Natural killer cell (primary cell): ENCODE results near the gene ANTXRL. TPM values are rescaled to one million over a fixed set of nuclear protein-coding genes. Genes with fewer than 3 reads are reported as not detected.
"Not testable (repeated sequence)": the region's sequence is repeated elsewhere in the genome, so short reads cannot be mapped to it uniquely, and the experiment has no call there.

Experiments
- ATAC-seq, 3 donors: fragments of 150-1000 bp in 2 of 3; fragments of 200-7000 bp in 1 of 3; cut with Tn5 transposase; 1 replicate in 1 of 3; 2 replicates in 2 of 3; pipeline ENCODE4 v1.10.0; 2021; ENCODE audit warnings: mild to moderate bottlenecking in 2 of 3, moderate library complexity in 2 of 3
- DNase-seq, 2 donors: peaks; one replicate each; pipeline versions ENCODE4 v3.0.0 to v3.0.0-alpha.2; 2013 to 2021; ENCODE audit warnings: mixed read lengths in 1 of 2
- H3K27ac ChIP-seq: one replicate; pipeline ENCODE4 v1.5.1; 2013; ENCODE audit warnings: mild to moderate bottlenecking, low read length
- H3K27me3 ChIP-seq: one replicate; pipeline ENCODE4 v1.6.1; 2013; ENCODE audit warnings: low read length; ENCODE audit not compliant: control insufficient read depth, insufficient read depth
- H3K36me3 ChIP-seq: one replicate; pipeline ENCODE4 v1.6.1; 2013; ENCODE audit warnings: low read length; ENCODE audit not compliant: control insufficient read depth, insufficient read depth
- H3K4me1 ChIP-seq: one replicate; pipeline ENCODE4 v1.6.1; 2013; ENCODE audit warnings: low read length; ENCODE audit not compliant: control insufficient read depth, insufficient read depth
- H3K4me3 ChIP-seq: one replicate; pipeline ENCODE4 v1.5.1; 2013; ENCODE audit warnings: low read length
- H3K9me3 ChIP-seq: one replicate; pipeline ENCODE4 v1.6.1; 2013; ENCODE audit warnings: low read length; ENCODE audit not compliant: control insufficient read depth, insufficient read depth
- H3K27ac Mint-ChIP-seq, 2 donors: one replicate each; pipeline ENCODE4 v1.8.0; 2022; ENCODE audit warnings: mild to moderate bottlenecking in 2 of 2, mixed read lengths in 2 of 2, moderate library complexity in 1 of 2
- H3K27me3 Mint-ChIP-seq, 2 donors: one replicate each; pipeline ENCODE4 v1.8.0; 2022; ENCODE audit warnings: low read depth in 2 of 2, mixed read lengths in 2 of 2
- H3K36me3 Mint-ChIP-seq: one replicate; pipeline ENCODE4 v1.8.0; 2022; ENCODE audit warnings: mixed read lengths
- H3K4me1 Mint-ChIP-seq, 2 donors: one replicate each; pipeline ENCODE4 v1.8.0; 2022; ENCODE audit warnings: mixed read lengths in 2 of 2
- H3K4me3 Mint-ChIP-seq: one replicate; pipeline ENCODE4 v1.8.0; 2022; ENCODE audit warnings: mild to moderate bottlenecking, moderate library complexity, mixed read lengths
- H3K9me3 Mint-ChIP-seq, 2 donors: one replicate each; pipeline ENCODE4 v1.8.0; 2022; ENCODE audit warnings: mixed read lengths in 2 of 2
- CTCF ChIP-seq: fragments of 200-600 bp; IDR thresholded peaks from one replicate; pipeline ENCODE4 v1.8.0; 2022; ENCODE audit warnings: antibody characterized with exemption
- WGBS: methylation state at CpG from one replicate; pipeline ENCODE4 v1.1.7; 2013; ENCODE audit warnings: missing lambda C conversion rate; ENCODE audit not compliant: insufficient coverage; 5-methylcytosine and 5-hydroxymethylcytosine counted together
- intact Hi-C: fragments of 100-400 bp; cut with micrococcal nuclease; formaldehyde crosslinking; loops from one replicate; pipeline ENCODE4 v1.14.2; 2022
- total RNA-seq, 4 donors: library from RNA; stranded (reverse); fragments of 120-200 nt in 1 of 4; gene quantifications; one replicate each; pipeline versions ENCODE4 v1.2.3 to v1.2.4, GENCODE V29; 2013 to 2022

The ANTXRL gene
- total RNA-seq, 3 donors from 2014 or later (not counting 1 experiment from before 2014, with no cell fraction given): not detected

- intact Hi-C loops: no loop called here
- no peak for TF ChIP-seq CTCF
- Histone ChIP-seq H3K4me3 (no peak overlapping the region), H3K27me3 (no peaks in the 10 kb centered on the region), H3K4me1 (no peaks in the 10 kb centered on the region), H3K9me3 (no peaks in the 10 kb centered on the region), H3K36me3 (no peaks in the 10 kb centered on the region), H3K27ac (no peak overlapping the region)
- no peak overlapping the region for H3K4me3 Mint-ChIP-seq
- peak in 1 of 2 donors; percentile 65 for DNase-seq
- H3K9me3 Mint-ChIP-seq: no peaks in the 10 kb centered on the region
- peak in 1 of 3 donors; percentile 59 for ATAC-seq
- 54% methylated on average over 13 of the region's 15 CpGs for WGBS
- H3K36me3 Mint-ChIP-seq: no peaks in the 10 kb centered on the region
- H3K27me3 Mint-ChIP-seq: peaks cover 5 to 6% of the 10 kb centered on the region in 2 donors
- H3K27ac Mint-ChIP-seq: no peak overlapping the region
- H3K4me1 Mint-ChIP-seq: no peaks in the 10 kb centered on the region
Measured at GRCh38 chr10:46255801-46256747, 30.7 kb upstream of the ANTXRL start.

GRCh38 chr10:46257099-46257498, 29.7 kb upstream of the ANTXRL start:
- ATAC-seq: no peak
- WGBS: 89% methylated on average over 4 of the region's 4 CpGs
- H3K4me3 Mint-ChIP-seq: no peak overlapping the region
- TF ChIP-seq CTCF: no peak
- no peaks in the 10 kb centered on the region for H3K9me3 ChIP-seq
- no peaks in the 10 kb centered on the region for H3K4me1 ChIP-seq
- H3K27me3 ChIP-seq: no peaks in the 10 kb centered on the region
- no peaks in the 10 kb centered on the region for H3K36me3 Mint-ChIP-seq
- H3K27ac Mint-ChIP-seq: no peak overlapping the region
- no peak overlapping the region for H3K4me3 ChIP-seq
- no peak overlapping the region for H3K27ac ChIP-seq
- intact Hi-C loops: no loop called here
- no peaks in the 10 kb centered on the region for H3K4me1 Mint-ChIP-seq
- no peak for DNase-seq
- no peaks in the 10 kb centered on the region for H3K9me3 Mint-ChIP-seq
- no peaks in the 10 kb centered on the region for H3K36me3 ChIP-seq
- H3K27me3 Mint-ChIP-seq: peaks cover 5 to 6% of the 10 kb centered on the region in 2 donors

GRCh38 chr10:46262906-46263560, 23.8 kb upstream of the ANTXRL start:
- H3K9me3 ChIP-seq, H3K27ac ChIP-seq, H3K36me3 Mint-ChIP-seq, H3K27ac Mint-ChIP-seq, H3K4me3 Mint-ChIP-seq, H3K4me3 ChIP-seq, H3K27me3 ChIP-seq, ATAC-seq, H3K4me1 Mint-ChIP-seq, H3K36me3 ChIP-seq, DNase-seq, H3K9me3 Mint-ChIP-seq, intact Hi-C loops, H3K27me3 Mint-ChIP-seq: not testable (repeated sequence)
- WGBS: 92% methylated on average over 5 of the region's 6 CpGs
- peaks cover 13% of the 10 kb centered on the region for H3K4me1 ChIP-seq

- 87% methylated on average over 6 of the region's 6 CpGs for WGBS
- Histone ChIP-seq H3K27ac (no peak overlapping the region), H3K27me3 (no peaks in the 10 kb centered on the region), H3K4me3 (no peak overlapping the region), H3K36me3 (no peaks in the 10 kb centered on the region), H3K4me1 (peaks cover 21% of the 10 kb centered on the region), H3K9me3 (no peaks in the 10 kb centered on the region)
- ATAC-seq (no peak), DNase-seq (no peak)
- no peak for TF ChIP-seq CTCF
- Mint-ChIP-seq H3K4me3 (no peak overlapping the region), H3K36me3 (no peaks in the 10 kb centered on the region), H3K27ac (no peak overlapping the region), H3K4me1 (no peaks in the 10 kb centered on the region), H3K27me3 (peaks cover 1 to 2% of the 10 kb centered on the region in 2 donors), H3K9me3 (no peaks in the 10 kb centered on the region)
- intact Hi-C loops: no loop called here
Measured at GRCh38 chr10:46263831-46264268, 22.9 kb upstream of the ANTXRL start.
